SH-SY5Y (cell line): ENCODE data around the gene SSR2.

Experiments
- GATA2 ChIP-seq: IDR thresholded peaks from 2 replicates; pipeline ENCODE4 v1.6.1; 2011; ENCODE audit warnings: mild to moderate bottlenecking, low read depth, low read length
- GATA3 ChIP-seq: IDR thresholded peaks from 2 replicates; pipeline ENCODE4 v1.6.1; 2011; ENCODE audit warnings: low read depth, mild to moderate bottlenecking, low read length, moderate library complexity

DNA sequence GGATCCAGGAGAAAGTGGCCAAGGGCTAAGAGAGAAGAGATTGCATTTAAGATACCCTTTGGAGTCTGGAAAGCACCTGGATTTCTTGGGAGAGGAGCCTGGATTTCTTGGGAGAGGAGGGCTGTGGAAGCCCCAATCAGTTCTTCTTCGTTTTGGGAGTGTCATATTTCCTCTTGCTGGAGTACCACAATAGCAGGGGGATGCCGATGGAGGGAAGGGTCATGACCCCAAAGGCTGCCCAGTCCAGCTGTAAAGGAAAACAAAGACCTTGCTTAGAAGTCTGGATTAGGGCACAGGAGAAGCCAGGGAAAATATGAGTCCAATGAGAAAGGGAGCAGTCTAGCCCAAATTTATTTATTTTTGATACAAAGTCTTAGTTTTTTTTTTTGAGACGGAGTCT lies 11.3 kb downstream of the SSR2 start:
- TF ChIP-seq GATA3: no peak
- TF ChIP-seq GATA2: no peak
